Measurements from ENCODE around the gene UCHL1. TPM values are rescaled to one million over a fixed set of nuclear protein-coding genes. Genes with fewer than 3 reads are reported as not detected.

Gene UCHL1
- total and polyA plus RNA-seq, 2 of the 13 experiments (the other 11 are each of a cell fraction or from before 2014, with no cell fraction given): not detected

DNA sequence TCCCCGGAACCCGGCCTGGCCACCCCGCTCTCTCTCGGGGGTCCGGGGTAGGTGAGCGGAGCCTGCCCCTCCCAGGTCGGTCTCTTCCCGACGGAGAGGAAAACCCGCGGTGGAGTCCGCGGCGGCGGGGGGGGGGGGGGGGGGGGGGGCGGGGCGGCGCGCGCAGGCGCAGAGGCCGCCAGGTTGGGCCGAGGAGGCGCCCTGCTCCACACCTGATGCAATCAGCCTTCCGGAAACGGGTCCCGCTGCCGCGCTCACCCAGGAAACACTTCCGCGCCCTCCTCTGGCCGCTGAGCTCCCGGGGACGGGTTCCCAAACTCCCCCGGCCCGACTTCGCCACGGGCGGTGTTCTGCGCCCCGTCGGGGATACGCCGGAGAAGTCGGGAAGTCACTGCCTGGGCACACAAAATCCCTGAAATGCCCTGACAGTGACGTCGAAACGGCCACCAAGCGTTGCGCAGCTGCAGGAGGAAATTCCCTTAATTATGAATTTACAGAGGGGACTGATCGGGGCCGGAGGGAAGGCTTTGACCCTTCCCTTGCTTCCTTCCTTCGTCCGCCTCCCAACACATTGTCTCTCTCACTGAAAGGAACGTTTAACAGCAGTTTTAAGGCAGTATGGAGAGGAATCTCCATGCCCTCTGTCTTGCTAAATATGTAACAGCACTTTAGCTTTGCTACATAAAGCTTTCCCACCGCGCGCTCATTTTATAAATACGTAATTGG is 40.3 kb upstream of the UCHL1 start (continued):
- TF ChIP-seq CCAR2 (optimal IDR thresholded peaks at IDR 0.05; ENCODE audit: low read depth, low read length): no peak
- TF ChIP-seq, protein P1, sequence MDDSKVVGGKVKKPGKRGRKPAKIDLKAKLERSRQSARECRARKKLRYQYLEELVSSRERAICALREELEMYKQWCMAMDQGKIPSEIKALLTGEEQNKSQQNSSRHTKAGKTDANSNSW (CRISPR knock-in tag; IDR thresholded peaks at IDR 0.05; ENCODE audit: borderline replicate concordance): no peak
- TF ChIP-seq REXO4 (CRISPR knock-in tag; IDR thresholded peaks at IDR 0.05; ENCODE audit: borderline replicate concordance): no peak
- TF ChIP-seq, protein P2, sequence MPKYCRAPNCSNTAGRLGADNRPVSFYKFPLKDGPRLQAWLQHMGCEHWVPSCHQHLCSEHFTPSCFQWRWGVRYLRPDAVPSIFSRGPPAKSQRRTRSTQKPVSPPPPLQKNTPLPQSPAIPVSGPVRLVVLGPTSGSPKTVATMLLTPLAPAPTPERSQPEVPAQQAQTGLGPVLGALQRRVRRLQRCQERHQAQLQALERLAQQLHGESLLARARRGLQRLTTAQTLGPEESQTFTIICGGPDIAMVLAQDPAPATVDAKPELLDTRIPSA (CRISPR knock-in tag; IDR thresholded peaks at IDR 0.05; ENCODE audit: borderline replicate concordance): no peak
- no peak for TF ChIP-seq NFE2L1 (CRISPR knock-in tag; IDR thresholded peaks at IDR 0.05; ENCODE audit: borderline replicate concordance)
- peak; percentile 85; the same call in 1 of the 2 replicates for TF ChIP-seq MEIS1 (CRISPR knock-in tag; IDR thresholded peaks at IDR 0.05; ENCODE audit: borderline replicate concordance)
- no peak for TF ChIP-seq TEAD2 (CRISPR knock-in tag; IDR thresholded peaks at IDR 0.05)
- no peak for TF ChIP-seq ELF4 (CRISPR knock-in tag; IDR thresholded peaks at IDR 0.05; ENCODE audit: borderline replicate concordance)
- TF ChIP-seq, protein P3, sequence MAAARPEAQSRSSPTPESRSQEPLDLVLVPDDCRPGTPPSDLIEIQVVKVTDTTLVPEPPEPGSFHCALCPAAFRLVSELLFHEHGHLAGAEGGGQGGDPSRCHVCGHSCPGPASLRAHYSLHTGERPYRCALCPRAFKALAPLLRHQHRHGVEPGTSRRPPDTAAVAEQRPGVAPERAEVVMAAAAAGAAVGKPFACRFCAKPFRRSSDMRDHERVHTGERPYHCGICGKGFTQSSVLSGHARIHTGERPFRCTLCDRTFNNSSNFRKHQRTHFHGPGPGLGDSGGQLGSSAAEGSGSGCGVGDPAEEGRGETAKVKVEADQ (CRISPR knock-in tag; IDR thresholded peaks at IDR 0.05; ENCODE audit: borderline replicate concordance): no peak; the same call in 1 of the 2 replicates
- peak; percentile 89; the same call in 1 of the 2 replicates for TF ChIP-seq ZNF343 (CRISPR knock-in tag; IDR thresholded peaks at IDR 0.05)
- TF ChIP-seq BRD4 (CRISPR knock-in tag; IDR thresholded peaks at IDR 0.05): peak; percentile 72; the same call in 1 of the 2 replicates
- TF ChIP-seq, protein P4, sequence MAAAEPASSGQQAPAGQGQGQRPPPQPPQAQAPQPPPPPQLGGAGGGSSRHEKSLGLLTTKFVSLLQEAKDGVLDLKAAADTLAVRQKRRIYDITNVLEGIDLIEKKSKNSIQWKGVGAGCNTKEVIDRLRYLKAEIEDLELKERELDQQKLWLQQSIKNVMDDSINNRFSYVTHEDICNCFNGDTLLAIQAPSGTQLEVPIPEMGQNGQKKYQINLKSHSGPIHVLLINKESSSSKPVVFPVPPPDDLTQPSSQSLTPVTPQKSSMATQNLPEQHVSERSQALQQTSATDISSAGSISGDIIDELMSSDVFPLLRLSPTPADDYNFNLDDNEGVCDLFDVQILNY (CRISPR knock-in tag; conservative IDR thresholded peaks at IDR 0.05): no peak
- TF ChIP-seq ZNF816 (CRISPR knock-in tag; IDR thresholded peaks at IDR 0.05; ENCODE audit: borderline replicate concordance): no peak
- TF ChIP-seq, protein P5, sequence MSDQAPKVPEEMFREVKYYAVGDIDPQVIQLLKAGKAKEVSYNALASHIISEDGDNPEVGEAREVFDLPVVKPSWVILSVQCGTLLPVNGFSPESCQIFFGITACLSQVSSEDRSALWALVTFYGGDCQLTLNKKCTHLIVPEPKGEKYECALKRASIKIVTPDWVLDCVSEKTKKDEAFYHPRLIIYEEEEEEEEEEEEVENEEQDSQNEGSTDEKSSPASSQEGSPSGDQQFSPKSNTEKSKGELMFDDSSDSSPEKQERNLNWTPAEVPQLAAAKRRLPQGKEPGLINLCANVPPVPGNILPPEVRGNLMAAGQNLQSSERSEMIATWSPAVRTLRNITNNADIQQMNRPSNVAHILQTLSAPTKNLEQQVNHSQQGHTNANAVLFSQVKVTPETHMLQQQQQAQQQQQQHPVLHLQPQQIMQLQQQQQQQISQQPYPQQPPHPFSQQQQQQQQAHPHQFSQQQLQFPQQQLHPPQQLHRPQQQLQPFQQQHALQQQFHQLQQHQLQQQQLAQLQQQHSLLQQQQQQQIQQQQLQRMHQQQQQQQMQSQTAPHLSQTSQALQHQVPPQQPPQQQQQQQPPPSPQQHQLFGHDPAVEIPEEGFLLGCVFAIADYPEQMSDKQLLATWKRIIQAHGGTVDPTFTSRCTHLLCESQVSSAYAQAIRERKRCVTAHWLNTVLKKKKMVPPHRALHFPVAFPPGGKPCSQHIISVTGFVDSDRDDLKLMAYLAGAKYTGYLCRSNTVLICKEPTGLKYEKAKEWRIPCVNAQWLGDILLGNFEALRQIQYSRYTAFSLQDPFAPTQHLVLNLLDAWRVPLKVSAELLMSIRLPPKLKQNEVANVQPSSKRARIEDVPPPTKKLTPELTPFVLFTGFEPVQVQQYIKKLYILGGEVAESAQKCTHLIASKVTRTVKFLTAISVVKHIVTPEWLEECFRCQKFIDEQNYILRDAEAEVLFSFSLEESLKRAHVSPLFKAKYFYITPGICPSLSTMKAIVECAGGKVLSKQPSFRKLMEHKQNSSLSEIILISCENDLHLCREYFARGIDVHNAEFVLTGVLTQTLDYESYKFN (CRISPR knock-in tag; conservative IDR thresholded peaks at IDR 0.05): peak; percentile 44; the same call in 1 of the 2 replicates
- TF ChIP-seq IRX3 (CRISPR knock-in tag; IDR thresholded peaks at IDR 0.05; ENCODE audit: borderline replicate concordance, low read depth): 0 out of 2 replicates have a peak, but pooled peaks have one; percentile 7
- no peak for TF ChIP-seq SETDB1 (CRISPR knock-in tag; IDR thresholded peaks at IDR 0.05; ENCODE audit: borderline replicate concordance)
- TF ChIP-seq, protein P6, sequence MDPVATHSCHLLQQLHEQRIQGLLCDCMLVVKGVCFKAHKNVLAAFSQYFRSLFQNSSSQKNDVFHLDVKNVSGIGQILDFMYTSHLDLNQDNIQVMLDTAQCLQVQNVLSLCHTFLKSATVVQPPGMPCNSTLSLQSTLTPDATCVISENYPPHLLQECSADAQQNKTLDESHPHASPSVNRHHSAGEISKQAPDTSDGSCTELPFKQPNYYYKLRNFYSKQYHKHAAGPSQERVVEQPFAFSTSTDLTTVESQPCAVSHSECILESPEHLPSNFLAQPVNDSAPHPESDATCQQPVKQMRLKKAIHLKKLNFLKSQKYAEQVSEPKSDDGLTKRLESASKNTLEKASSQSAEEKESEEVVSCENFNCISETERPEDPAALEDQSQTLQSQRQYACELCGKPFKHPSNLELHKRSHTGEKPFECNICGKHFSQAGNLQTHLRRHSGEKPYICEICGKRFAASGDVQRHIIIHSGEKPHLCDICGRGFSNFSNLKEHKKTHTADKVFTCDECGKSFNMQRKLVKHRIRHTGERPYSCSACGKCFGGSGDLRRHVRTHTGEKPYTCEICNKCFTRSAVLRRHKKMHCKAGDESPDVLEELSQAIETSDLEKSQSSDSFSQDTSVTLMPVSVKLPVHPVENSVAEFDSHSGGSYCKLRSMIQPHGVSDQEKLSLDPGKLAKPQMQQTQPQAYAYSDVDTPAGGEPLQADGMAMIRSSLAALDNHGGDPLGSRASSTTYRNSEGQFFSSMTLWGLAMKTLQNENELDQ (CRISPR knock-in tag; IDR thresholded peaks at IDR 0.05; ENCODE audit: borderline replicate concordance): no peak
